ENCODE measurements around the gene NEXN. TPM values are rescaled to one million over a fixed set of nuclear protein-coding genes. Genes with fewer than 3 reads are reported as not detected.

Gene NEXN
- total and polyA plus RNA-seq, 8 donors = 12.7 to 64.3 (median 32.9) TPM

GRCh38 chr1:77847621-77848080 is 40.8 kb upstream of the NEXN start:
- no peak overlapping the region for H3K4me3 ChIP-seq
- H3K27me3 ChIP-seq = no peaks in the 10 kb centered on the region
- TF ChIP-seq POLR2AphosphoS5 (IDR thresholded peaks at IDR 0.05) (no peak), CTCF (IDR thresholded peaks at IDR 0.05) (no peak), POLR2A (IDR thresholded peaks at IDR 0.05) (no peak), EP300 (IDR thresholded peaks at IDR 0.05) (no peak)
- H3K27ac ChIP-seq = no peak overlapping the region
- H3K9me3 ChIP-seq = no peaks in the 10 kb centered on the region
- no peaks in the 10 kb centered on the region for H3K4me1 ChIP-seq
- no peak for DNase-seq
- peaks cover 6 to 26% (median 21%) of the 10 kb centered on the region in 4 donors for H3K36me3 ChIP-seq
- 78 to 85% (median 81%) methylated on average over 9 of the region's 9 CpGs for WGBS, 5 donors
- intact Hi-C loops (cut with DNase I; ENCODE audit: low total_unique reads) = no loop called here

DNA sequence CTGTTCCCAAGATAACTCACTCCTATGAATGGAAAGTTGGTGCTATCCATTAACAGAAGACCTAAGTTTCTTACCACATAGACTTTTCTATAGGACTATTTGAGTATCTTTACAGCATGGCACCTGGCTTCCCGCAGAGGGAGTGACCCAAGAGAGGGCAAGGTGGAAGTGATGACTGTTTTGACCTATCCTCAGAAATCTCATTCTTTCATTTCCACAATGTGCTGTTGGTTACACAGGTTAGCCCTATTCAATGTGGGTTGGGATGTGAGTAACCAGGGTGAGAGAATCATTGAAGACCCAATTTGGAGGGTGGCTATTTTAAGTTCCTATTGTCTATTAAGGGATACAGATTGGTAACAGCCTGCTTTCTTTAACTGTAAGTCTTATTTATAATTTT is 38.3 kb upstream of the NEXN start:
- no peak overlapping the region for H3K27ac ChIP-seq
- DNase-seq = no peak
- H3K9me3 ChIP-seq = peaks cover 0 to 5% (median 2%) of the 10 kb centered on the region in 4 donors
- no peaks in the 10 kb centered on the region for H3K4me1 ChIP-seq
- H3K27me3 ChIP-seq = no peaks in the 10 kb centered on the region
- peaks cover 0 to 21% (median 15%) of the 10 kb centered on the region in 4 donors for H3K36me3 ChIP-seq
- no peak overlapping the region for H3K4me3 ChIP-seq
- intact Hi-C loops (cut with DNase I; ENCODE audit: low total_unique reads) = no loop called here
- WGBS, 5 donors = 90 to 100% (median 96%) methylated on average over 1 of the region's 1 CpG
- TF ChIP-seq EP300 (IDR thresholded peaks at IDR 0.05) = no peak
- no peak for TF ChIP-seq POLR2AphosphoS5 (IDR thresholded peaks at IDR 0.05)

GRCh38 chr1:77857552-77857951 is 30.9 kb upstream of the NEXN start:
- DNase-seq = no peak
- Histone ChIP-seq H3K4me1 (no peaks in the 10 kb centered on the region), H3K4me3 (no peak overlapping the region), H3K27me3 (no peaks in the 10 kb centered on the region), H3K9me3 (peaks cover 0 to 13% (median 4%) of the 10 kb centered on the region in 4 donors), H3K27ac (no peak overlapping the region), H3K36me3 (peaks cover 0 to 48% (median 21%) of the 10 kb centered on the region in 4 donors)
- TF ChIP-seq CTCF (IDR thresholded peaks at IDR 0.05) (no peak), POLR2AphosphoS5 (IDR thresholded peaks at IDR 0.05) (no peak), POLR2A (IDR thresholded peaks at IDR 0.05) (no peak), EP300 (IDR thresholded peaks at IDR 0.05) (no peak)
- intact Hi-C loops (cut with DNase I; ENCODE audit: low total_unique reads) = no loop called here
- WGBS, 5 donors = 77 to 91% (median 89%) methylated on average over 4 of the region's 4 CpGs

DNA sequence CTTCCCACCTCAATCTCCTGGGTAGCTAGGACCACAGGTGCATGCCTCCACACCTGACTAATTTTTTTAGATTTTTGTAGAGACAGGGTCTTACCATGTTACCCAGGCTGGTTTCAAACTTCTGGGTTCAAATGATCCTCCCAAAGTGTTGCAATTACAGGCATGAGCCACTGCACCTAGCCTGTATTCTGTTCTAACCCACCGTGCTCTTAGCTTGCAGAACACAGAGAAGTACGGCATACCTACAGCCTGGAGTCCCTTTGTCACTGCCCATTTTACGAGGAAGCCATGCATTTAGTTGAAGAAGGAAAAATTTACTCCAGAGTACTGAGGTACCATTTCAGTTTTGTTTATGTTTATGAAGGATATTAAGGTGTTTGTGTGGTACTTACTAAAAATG is 29.7 kb upstream of the NEXN start:
- TF ChIP-seq POLR2AphosphoS5 (IDR thresholded peaks at IDR 0.05) (no peak), CTCF (IDR thresholded peaks at IDR 0.05) (no peak), EP300 (IDR thresholded peaks at IDR 0.05) (no peak), POLR2A (IDR thresholded peaks at IDR 0.05) (no peak)
- peaks cover 0 to 13% (median 4%) of the 10 kb centered on the region in 4 donors for H3K9me3 ChIP-seq
- intact Hi-C loops (cut with DNase I; ENCODE audit: low total_unique reads) = no loop called here
- WGBS, 5 donors = 92 to 99% (median 95%) methylated on average over 3 of the region's 3 CpGs
- no peak overlapping the region for H3K4me3 ChIP-seq
- DNase-seq = no peak
- H3K4me1 ChIP-seq = no peaks in the 10 kb centered on the region
- H3K27me3 ChIP-seq = no peaks in the 10 kb centered on the region
- no peak overlapping the region for H3K27ac ChIP-seq
- H3K36me3 ChIP-seq = peaks cover 0 to 52% (median 23%) of the 10 kb centered on the region in 4 donors

DNA sequence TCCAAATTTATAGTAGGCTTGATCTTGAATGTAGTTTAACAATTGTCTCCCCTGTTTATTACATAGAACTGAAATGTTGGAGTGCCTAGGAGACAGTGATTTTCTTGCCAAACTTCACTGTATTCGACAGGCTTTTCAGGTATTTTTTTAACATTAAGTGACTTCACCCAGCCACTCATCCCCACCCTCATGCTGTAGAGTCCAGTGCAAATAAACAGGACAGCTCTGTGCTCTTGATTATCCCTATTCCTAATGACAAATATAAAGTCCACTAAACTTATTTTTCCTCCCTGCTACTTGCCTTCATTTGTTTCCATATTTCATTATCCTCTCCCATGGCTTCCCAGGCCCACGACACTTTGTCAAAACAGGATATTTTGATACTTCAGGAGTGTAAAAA is 29.2 kb upstream of the NEXN start:
- intact Hi-C loops (cut with DNase I; ENCODE audit: low total_unique reads) = no loop called here
- DNase-seq = no peak
- TF ChIP-seq EP300 (IDR thresholded peaks at IDR 0.05) = no peak
- TF ChIP-seq POLR2AphosphoS5 (IDR thresholded peaks at IDR 0.05) = no peak
- no peak for TF ChIP-seq POLR2A (IDR thresholded peaks at IDR 0.05)
- no peak for TF ChIP-seq CTCF (IDR thresholded peaks at IDR 0.05)
- H3K27ac ChIP-seq = no peak overlapping the region
- H3K4me3 ChIP-seq = no peak overlapping the region
- no peaks in the 10 kb centered on the region for H3K4me1 ChIP-seq
- H3K27me3 ChIP-seq = no peaks in the 10 kb centered on the region
- H3K36me3 ChIP-seq = peaks cover 0 to 52% (median 24%) of the 10 kb centered on the region in 4 donors
- 78 to 88% (median 86%) methylated on average over 2 of the region's 2 CpGs for WGBS, 5 donors
- H3K9me3 ChIP-seq = peaks cover 0 to 13% (median 4%) of the 10 kb centered on the region in 4 donors
